ENCODE results near the gene OR2AG1. TPM values are rescaled to one million over a fixed set of nuclear protein-coding genes. Genes with fewer than 3 reads are reported as not detected.

The OR2AG1 gene
- total RNA-seq, 1 donor from 2014 or later: not detected

GRCh38 chr11:6812390-6813005, 29.7 kb downstream of the OR2AG1 start:
- Mint-ChIP-seq H3K27me3 (ENCODE audit: insufficient read depth, low read depth) (peaks cover 2% of the 10 kb centered on the region), H3K36me3 (no peaks in the 10 kb centered on the region), H3K27ac (no peak overlapping the region), H3K4me1 (peaks cover 3% of the 10 kb centered on the region), H3K4me3 (no peak overlapping the region), H3K9me3 (peaks cover 2% of the 10 kb centered on the region)
- H3K79me2 ChIP-seq (ENCODE audit: low read depth): no peaks in the 10 kb centered on the region
- H3K36me3 ChIP-seq: no peaks in the 10 kb centered on the region
- H2AFZ ChIP-seq (replicated peaks): no peak overlapping the region
- DNase-seq (ENCODE audit: low spot score): peak; percentile 51
- H3K9me3 ChIP-seq (ENCODE audit: low read depth): no peaks in the 10 kb centered on the region
- no peak overlapping the region for H3K4me2 ChIP-seq
- H3K27me3 ChIP-seq: no peaks in the 10 kb centered on the region
- H4K20me1 ChIP-seq (ENCODE audit: low read depth): no peaks in the 10 kb centered on the region
- no peaks in the 10 kb centered on the region for H3F3A ChIP-seq (ENCODE audit: low read depth)
- no peaks in the 10 kb centered on the region for H3K4me1 ChIP-seq
- no peak overlapping the region for H3K27ac ChIP-seq
- H3K4me3 ChIP-seq: no peak overlapping the region
- H3K9ac ChIP-seq: no peak overlapping the region
- TF ChIP-seq, protein P1, sequence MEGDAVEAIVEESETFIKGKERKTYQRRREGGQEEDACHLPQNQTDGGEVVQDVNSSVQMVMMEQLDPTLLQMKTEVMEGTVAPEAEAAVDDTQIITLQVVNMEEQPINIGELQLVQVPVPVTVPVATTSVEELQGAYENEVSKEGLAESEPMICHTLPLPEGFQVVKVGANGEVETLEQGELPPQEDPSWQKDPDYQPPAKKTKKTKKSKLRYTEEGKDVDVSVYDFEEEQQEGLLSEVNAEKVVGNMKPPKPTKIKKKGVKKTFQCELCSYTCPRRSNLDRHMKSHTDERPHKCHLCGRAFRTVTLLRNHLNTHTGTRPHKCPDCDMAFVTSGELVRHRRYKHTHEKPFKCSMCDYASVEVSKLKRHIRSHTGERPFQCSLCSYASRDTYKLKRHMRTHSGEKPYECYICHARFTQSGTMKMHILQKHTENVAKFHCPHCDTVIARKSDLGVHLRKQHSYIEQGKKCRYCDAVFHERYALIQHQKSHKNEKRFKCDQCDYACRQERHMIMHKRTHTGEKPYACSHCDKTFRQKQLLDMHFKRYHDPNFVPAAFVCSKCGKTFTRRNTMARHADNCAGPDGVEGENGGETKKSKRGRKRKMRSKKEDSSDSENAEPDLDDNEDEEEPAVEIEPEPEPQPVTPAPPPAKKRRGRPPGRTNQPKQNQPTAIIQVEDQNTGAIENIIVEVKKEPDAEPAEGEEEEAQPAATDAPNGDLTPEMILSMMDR (IDR thresholded peaks at IDR 0.05): peak; percentile 90
- no peak for TF ChIP-seq EZH2phosphoT487 (IDR thresholded peaks at IDR 0.05)

- no peak for TF ChIP-seq EZH2phosphoT487 (IDR thresholded peaks at IDR 0.05)
- TF ChIP-seq, protein P1 (IDR thresholded peaks at IDR 0.05): no peak
- no peak for TF ChIP-seq EZH2 (IDR thresholded peaks at IDR 0.05)
- H3K27me3 ChIP-seq: no peaks in the 10 kb centered on the region
- H3K36me3 ChIP-seq: no peaks in the 10 kb centered on the region
- peaks cover 2% of the 10 kb centered on the region for H3K27me3 Mint-ChIP-seq (ENCODE audit: insufficient read depth, low read depth)
- no peak overlapping the region for H3K9ac ChIP-seq
- peak overlapping the region; percentile 10 for H2AFZ ChIP-seq (replicated peaks)
- H3K79me2 ChIP-seq (ENCODE audit: low read depth): no peaks in the 10 kb centered on the region
- H3K4me1 Mint-ChIP-seq: peaks cover 4% of the 10 kb centered on the region
- H3K27ac ChIP-seq: no peak overlapping the region
- H3K4me1 ChIP-seq: no peaks in the 10 kb centered on the region
- no peak overlapping the region for H3K4me3 Mint-ChIP-seq
- H3K9me3 ChIP-seq (ENCODE audit: low read depth): no peaks in the 10 kb centered on the region
- H3K9me3 Mint-ChIP-seq: peaks cover 2% of the 10 kb centered on the region
- H3F3A ChIP-seq (ENCODE audit: low read depth): no peaks in the 10 kb centered on the region
- no peaks in the 10 kb centered on the region for H3K36me3 Mint-ChIP-seq
- H3K4me3 ChIP-seq: no peak overlapping the region
- DNase-seq (ENCODE audit: low spot score): no peak
- H3K4me2 ChIP-seq: no peak overlapping the region
- H3K27ac Mint-ChIP-seq: peak overlapping the region; percentile 2
- H4K20me1 ChIP-seq (ENCODE audit: low read depth): no peaks in the 10 kb centered on the region
Observed at GRCh38 chr11:6813656-6814055, 30.8 kb downstream of the OR2AG1 start.

DNA sequence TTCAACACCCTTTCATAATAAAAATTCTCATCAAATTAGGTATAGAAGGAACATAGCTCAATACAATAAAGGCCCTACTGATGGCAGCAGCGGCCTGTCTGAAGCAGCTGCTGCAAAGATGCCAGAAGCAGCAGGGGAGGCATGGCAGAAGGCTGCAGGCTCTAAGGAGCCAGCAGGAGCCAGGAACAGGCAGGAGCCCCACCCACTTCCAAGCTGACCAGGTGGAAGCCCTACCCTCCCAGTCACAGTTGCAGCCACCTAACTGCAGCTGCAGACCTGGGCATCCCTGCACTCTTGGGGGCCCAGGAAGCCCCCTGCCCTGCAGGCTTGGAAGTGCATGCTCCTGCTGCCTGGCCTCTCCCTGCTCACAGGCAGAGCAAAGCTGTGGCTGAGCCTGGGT, 34.9 kb downstream of the OR2AG1 start:
- Mint-ChIP-seq H3K4me3 (no peak overlapping the region), H3K27me3 (ENCODE audit: insufficient read depth, low read depth) (peaks cover 2% of the 10 kb centered on the region), H3K36me3 (no peaks in the 10 kb centered on the region), H3K9me3 (peaks cover 5% of the 10 kb centered on the region), H3K4me1 (peaks cover 4% of the 10 kb centered on the region), H3K27ac (no peak overlapping the region)
- H3K9me3 ChIP-seq (ENCODE audit: low read depth): no peaks in the 10 kb centered on the region
- H3K9ac ChIP-seq: no peak overlapping the region
- no peak overlapping the region for H2AFZ ChIP-seq (replicated peaks)
- H3K4me3 ChIP-seq: no peak overlapping the region
- H3K36me3 ChIP-seq: no peaks in the 10 kb centered on the region
- peak; percentile 68 for DNase-seq (ENCODE audit: low spot score)
- no peaks in the 10 kb centered on the region for H3K4me1 ChIP-seq
- H3F3A ChIP-seq (ENCODE audit: low read depth): no peaks in the 10 kb centered on the region
- no peak overlapping the region for H3K27ac ChIP-seq
- H3K79me2 ChIP-seq (ENCODE audit: low read depth): no peaks in the 10 kb centered on the region
- no peaks in the 10 kb centered on the region for H3K27me3 ChIP-seq
- no peaks in the 10 kb centered on the region for H4K20me1 ChIP-seq (ENCODE audit: low read depth)
- no peak overlapping the region for H3K4me2 ChIP-seq
- TF ChIP-seq EZH2phosphoT487 (IDR thresholded peaks at IDR 0.05): no peak
- TF ChIP-seq EZH2 (IDR thresholded peaks at IDR 0.05): no peak
- TF ChIP-seq, protein P1 (IDR thresholded peaks at IDR 0.05): peak; percentile 52
